ENCODE data around the gene CTDNEP1.
A peak's percentile ranks its signal among the peaks of the same experiment; 100 is the strongest.

The CTDNEP1 gene

DNA sequence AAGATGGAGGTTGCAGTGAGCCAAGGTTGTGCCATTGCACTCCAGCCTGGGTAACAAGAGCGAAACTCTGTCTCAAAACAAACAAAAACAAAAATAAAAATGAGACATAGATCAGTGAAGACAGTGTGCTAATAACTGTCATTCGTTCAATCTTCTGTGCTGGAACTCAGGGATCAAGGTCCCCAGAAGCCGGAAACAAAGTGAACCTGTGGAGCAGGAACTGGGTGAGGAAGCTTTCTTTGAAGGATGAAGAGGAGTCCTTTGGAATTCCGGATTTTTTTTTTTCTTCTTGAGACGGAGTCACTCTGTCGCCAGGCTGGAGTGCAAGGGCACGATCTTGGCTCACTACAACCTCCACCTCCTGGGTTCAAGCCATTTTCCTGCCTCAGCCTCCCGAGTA lies 27.9 kb upstream of the CTDNEP1 start:
- DNase-seq, result no peak

DNA sequence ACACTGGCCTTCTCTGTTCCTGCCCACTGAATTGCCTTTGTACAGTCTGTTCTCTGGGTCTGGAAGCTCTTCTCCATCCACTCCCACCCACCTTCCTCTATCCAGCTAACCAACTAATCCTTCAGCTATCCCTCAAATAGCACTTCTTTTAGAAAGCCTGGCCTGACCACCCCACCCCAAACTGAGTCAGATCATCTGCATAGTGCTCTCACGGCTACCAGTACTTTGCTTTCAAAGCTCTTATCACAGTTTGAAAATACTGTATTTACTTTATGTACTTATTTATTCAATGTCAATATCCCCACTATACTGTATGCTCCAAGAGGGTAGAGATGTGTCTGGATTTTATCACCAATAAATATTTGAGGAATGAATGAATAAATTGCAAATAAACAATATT lies 15.2 kb upstream of the CTDNEP1 start:
- no peak for DNase-seq

DNA sequence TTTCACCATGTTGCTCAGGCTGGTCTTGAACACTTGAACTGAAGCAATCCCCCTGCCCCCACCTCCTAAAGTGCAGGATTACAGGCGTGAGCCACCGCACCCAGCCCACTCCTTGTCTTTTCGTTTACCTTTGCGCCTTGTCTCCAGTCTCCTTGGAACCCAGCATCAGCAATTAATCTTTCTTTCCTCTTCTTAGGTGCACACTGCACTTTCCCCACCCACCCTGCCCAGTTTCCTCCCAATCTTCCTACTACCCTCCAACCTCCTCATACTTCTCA lies 12.2 kb upstream of the CTDNEP1 start:
- no peak for DNase-seq

DNA sequence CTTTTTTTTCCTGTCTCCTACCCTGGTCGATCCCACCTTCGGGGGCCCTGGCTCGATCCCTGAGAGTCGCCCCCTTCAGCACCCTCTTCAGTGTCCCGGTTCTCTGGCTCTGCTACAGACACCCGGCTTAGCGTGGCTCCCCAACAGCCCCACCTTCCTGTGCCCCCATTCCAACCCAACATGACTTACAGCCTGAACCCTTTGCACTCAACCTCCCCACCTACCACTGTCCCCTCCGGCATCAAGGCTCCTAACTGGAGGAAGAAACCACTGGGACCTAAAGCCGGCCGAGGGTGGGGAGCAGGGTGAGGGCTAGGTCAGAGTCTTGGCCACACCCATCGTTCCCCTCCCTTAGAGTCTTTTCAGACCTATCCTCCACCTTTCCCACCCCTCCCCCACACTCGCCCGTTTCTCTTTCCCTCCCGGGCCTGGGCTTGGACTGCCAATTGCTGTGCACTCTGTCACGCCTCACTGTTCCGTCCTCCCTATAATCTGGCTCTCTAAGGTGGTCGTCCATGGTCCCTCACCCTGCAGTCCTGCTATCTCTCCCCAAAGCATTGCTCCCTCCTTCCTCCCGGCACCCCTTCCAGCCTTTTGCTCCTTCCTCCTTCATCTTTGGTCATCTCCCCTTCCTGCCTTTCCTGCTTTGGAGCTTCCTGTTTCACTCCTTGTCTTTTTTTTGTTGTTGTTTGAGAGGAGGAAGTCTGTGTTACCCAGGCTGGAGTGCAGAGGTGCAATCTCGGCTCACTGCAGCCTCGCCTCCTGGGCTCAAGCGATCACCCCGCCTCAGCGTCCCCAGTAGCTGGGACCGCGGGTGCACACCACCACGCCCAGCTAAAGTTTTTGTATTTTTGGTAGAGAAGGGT lies 11.6 kb upstream of the CTDNEP1 start:
- no peak for DNase-seq

DNA sequence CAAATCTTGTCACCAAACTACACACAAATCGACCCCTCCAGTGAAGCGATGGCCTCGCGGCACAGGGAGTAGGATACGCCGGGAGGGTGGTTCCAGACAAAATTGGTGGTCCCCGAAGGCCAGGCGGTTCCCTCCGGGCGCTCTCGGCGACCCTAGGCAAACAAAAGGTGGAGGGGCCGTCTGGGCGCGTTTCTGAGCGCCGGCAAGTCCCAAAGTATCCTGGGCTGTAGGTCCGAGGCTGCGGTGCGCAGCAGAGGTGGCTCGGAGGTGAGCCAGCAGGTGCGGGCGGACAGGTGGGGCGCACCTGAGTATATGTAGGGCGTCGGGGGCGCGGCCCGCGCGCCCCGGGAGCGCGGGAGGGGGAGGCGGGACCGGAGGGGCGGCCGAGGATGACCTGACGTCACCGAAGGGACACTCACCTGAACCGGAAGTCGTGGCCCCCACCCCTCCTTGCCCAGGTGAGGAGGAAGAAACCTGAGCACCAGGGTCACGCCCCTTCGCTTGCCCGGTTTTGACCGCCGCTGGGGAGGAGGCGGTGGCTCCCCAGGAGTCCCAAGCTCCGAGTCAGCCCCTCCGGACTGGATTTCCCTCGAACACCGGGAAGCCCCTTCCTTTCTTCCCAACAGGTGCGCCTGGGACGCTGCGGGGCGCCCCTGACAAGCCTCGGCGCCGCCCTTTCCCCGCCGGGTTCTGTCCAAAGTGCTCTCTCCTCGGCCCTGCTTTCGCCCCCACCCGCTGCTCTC lies 10.8 kb upstream of the CTDNEP1 start, which contains the start of gene CLDN7:
TSS of gene CLDN7 (minus strand) at position 287 of the 743 bp plus-strand sequence. CDS start 435 bp downstream, outside the sequence.
- no peak for DNase-seq

DNA sequence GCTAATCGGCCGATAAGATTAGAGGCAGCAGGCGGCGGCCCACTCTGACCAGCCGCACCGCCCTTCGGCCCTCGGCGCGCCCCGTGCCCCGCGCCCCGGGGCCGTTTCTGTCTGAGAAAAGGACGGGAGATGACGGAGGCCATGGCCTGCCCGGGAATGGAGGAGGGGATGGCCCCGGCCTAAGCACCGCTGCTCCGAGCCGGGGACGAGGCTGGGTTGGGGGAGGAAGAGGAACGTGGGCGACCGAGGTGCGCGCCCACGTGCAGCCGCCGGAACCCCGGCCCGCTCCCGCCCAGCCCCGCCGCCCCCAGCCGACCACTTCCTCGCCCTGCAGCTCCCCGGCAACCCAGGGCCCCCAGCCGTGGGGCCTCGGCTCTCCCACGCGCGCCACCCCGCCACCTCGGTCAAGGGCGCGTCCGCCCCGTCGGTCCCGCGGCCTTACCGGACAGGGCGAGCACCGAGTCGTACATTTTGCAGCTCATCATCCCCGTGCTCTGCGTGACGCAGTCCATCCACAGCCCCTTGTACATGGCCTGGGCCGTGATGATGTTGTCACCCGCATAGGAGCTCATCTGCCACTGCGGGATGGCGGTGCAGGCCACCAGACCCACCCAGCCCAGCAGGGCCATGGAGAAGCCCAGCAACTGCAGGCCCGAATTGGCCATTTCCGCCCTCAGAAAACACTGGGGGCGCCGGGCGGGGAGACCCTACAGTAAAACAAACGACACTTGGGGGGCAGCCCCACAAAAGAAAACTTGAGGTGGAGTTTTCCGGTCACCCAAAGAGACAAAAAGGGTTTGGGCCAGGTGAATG lies 10.1 kb upstream of the CTDNEP1 start:
- DNase-seq, result no peak

DNA sequence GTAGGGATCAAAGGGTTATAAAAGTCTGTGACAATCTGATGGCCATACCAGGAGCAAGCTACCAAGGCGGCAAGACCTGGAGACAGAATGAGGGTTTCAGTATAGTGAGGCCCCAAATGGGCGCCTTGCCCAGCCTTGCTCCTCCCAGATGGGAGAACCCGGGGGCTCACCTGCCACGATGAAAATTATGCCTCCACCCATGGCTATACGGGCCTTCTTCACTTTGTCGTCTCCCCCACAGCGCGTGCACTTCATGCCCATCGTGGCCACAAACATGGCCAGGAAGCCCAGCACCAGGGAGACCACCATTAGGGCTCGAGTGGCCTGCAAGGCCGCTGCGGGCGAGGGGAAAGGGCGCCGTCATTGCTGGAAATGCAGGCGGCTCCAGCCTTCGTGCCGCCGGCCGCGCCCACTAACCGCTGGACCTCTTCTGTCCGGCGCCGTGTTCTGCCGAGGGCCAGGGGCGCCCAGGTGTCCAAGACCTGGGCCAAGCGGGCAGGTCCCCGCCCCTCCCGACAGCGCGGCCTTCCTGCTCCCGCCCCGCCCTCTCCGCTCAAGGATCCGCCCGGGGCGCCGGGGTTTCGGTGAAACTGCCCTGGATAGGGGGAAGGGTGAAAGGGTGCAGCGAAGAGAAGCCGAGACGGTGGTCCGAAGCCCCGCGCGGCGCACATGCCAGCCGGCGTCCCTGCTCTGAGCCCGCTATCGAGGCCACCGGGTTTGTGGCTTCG lies 9.3 kb upstream of the CTDNEP1 start:
- no peak for DNase-seq

DNA sequence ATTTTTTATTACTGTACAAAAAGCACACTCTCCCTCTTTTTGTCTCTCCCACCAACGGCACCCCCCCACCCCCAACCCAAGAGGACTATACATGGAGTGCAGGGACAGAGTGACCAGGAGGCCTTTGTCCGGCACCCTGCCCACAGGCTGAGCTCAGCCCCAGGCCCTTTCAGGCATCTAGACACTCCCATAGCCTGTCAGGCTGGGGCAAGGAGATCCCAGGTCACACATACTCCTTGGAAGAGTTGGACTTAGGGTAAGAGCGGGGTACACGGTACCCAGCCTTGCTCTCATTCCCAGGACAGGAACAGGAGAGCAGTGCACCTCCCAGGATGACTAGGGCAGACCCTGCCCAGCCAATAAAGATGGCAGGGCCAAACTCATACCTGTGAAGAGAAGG lies 8.6 kb upstream of the CTDNEP1 start:
- DNase-seq, result no peak

DNA sequence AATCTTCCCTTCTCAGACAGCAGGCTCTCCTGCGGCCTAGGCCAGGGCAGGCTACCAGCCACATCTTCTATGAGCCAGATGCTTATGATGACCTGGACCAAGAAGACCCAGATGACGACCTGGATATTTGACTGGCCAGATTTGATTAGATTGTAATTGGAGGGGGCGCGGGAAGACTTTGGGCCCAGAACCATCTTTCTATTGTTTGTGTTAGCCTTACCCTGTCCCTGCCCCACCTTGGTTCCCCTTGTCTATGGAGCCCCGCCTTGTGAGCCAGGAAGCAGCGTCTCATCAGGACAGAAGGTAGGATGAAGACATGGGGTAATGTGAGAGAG lies 8.0 kb upstream of the CTDNEP1 start:
- DNase-seq, result no peak

DNA sequence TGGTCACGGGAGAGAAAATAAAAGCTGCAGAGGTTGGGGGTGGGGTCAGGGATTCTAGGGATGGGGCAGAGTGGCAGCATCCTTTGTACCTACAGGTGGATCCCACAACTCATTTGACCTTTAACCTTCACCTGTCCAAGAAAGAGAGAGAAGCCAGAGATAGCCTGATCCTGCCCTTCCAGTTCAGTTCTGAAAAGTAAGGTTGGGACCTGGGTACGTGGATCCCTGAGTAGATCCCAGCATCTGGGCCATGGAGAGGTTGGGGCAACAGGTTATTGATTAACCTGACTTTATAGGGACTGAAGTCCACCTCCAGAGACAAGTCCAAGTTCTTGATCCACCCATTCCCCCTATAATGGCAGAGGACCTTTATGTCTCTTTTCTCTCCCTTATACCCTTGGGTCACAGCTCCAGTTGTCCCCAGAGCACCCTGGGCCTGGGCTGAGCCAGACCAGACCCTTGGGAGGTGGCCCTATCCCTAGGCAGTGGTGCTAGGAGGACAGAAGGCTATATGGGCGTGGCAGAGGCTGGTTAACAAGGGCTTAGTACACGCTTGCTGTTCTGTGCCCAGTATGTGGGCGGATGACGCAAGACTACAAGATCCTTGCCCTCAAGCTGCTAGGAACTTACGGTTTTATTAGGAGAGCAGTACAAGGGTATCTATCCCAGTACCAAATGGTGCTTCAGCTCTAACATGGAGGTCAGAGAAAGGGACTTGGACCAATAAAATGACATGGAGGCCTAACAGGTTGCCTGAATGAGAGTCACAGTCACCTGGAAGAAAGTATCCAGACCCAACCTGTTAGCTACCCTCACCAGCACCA lies 7.4 kb upstream of the CTDNEP1 start:
- DNase-seq, result no peak

DNA sequence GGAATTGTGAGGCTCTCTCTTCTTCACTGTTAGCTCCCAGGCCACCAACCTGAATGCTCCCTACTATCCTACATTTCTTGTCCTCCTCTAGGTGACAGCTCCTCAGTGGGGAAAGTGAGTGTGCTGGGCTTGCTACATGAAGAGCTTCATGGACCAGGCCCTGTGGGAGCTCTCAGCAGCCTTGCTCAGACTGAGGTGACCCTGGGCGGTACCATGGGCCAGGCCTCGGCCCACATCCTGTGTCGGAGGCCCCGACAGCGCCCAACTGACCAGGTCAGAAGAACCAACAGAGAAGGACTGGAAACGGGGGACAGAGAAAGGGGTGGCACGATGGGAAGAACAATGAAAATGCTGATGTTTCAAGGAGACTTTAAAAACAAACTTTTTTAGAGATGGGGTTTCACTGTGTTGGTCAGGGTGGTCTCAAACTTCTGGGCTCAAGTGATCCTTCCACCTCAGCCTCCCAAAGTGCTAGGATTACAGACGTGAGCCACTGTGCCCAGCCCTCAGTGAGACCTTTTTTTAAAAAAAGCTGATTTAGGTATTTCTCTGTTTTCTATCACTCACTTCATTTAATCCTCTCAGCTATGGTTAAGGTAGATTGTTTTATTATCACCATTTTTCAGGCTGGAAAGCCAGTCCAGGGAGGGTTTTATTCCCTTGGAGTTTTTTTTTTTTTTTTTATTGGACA lies 5.4 kb upstream of the CTDNEP1 start:
- DNase-seq, result no peak

DNA sequence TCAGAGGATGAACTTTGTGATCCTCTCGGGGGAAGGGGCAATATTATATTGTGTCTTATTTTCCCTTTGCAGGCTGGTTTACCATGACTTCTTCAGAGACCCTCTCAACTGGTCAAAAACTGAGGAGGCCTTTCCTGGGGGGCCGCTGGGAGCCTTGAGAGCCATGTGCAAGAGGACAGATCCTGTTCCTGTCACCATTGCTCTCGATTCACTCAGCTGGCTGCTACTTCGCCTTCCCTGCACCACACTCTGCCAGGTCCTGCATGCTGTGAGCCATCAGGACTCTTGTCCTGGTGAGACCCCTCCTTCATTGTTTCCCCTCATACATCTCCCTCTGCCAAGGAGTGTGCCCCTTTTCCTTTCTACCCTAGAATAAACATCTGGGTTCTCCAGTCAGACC lies 3.0 kb upstream of the CTDNEP1 start:
- DNase-seq, result no peak

DNA sequence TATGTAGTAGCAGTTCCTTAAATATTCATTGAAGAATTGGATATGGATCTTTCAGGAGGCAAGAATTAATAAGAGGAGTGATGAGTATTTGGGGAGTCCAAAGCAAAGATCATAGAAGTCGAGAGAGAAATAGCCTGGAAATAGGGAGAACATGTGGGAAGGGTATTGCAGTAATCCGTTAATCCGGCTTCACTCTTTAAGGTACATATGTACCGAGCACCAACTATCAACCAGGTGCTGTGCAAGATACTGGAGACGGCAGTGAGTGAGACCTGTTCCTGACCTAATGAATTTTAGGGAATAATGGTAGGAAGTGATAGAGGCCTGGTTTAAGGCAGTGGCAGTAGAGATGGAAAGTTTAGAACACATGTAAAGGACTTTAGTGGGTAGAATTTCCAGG lies 1.5 kb upstream of the CTDNEP1 start:
- DNase-seq, result no peak

DNA sequence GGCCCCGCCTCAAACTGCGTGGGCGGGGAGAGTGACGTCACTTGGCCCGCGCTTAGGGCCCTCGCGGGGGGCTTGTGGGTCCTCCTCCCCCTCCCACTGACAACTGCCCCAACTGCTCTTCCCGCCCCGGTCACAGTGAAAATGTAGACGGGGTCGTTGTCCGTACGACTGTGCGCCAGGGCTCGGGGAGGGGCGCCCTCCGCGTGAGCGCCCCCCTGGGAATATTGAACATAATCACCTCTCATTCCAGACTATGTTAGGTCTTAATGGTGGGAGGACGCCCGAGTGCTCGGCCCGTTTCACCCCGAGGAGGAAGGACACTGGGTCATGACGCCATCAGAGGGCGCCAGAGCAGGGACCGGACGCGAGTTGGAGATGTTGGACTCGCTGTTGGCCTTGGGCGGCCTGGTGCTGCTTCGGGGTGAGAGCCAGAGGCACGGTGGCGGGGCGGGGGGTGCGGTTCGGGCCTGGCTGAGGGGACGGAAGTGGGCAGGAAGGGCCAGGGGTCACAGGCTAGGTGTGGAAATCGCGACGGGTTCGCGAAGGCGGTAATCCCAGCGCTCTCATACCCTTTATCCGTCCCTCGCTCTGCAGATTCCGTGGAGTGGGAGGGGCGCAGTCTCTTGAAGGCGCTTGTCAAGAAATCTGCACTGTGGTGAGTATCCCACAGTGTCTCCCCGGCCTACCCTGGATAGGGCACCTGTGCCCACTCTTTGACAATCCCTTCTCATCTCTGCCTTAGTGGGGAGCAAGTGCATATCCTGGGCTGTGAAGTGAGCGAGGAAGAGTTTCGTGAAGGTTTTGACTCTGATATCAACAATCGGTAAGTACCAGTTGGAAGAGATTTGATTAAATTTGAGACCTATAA lies 876 bp upstream of the CTDNEP1 start, which contains the start of gene ELP5:
TSS of gene ELP5 (plus strand) at position 40 of the 868 bp plus-strand sequence. CDS start at position 376, 336 bp downstream.
- peak; percentile 74 for DNase-seq

DNA sequence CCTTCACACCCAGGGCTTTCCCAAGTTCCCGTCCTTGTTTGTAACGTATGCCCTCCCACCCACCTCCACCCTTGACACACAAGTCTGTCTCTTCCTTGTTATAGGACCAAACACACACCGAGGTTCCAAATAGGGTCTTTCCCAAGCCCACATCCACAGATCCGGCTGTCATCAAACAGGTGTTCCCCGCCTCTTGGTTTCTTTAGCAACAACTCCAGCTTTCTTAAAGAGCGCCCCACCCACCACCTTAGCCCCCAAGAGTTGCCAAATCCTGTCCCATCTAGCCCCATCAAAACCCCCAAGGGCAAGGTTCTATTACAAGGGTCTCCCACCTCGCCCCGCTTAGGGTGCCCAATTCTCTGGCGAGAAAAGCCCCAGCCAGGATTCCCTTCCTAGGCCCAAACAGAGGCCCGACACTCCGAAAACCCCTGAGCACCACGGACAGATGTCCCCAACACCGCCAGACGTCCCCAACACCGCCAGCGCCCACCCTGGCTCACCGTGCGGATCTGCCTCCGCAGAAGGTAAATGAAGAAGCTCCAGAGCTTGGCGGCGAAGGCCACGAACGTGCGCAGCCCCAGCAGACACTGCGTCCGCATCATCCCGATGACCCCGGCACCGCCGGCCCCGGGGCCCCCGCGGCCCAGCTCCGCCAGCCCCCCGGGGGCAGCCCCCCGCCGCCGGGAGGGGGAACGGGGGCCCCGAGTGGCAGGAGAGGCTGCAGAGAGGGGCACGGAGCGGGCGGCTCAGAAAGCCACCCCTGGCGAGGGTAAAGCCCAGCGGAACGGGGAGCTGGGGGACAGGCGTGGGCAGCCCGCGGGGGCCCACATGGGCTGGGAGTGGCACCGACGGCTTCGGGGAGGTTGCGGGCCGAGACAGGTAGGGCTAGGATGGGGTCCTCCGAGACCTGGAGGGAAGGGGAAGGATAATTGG lies 573 bp downstream of the CTDNEP1 start:
- no peak for DNase-seq

DNA sequence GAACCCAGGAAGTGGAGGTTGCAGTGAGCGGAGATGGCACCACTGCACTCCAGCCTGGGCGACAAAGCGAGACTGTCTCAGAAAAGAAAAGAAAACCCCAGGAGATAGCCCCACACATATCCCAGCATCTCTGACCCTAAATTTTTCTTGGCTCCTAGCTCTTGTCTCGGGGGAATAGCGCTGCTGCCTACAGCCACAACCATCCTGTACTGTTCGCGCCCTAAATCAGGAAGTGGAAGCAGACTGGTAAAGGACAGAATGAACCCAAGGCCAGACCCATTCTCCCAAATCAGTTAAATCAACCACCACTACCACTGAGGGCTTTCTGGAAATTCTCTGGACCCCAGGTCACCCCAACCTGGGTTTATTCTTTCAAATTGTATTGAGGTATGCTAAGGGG lies 1.7 kb downstream of the CTDNEP1 start:
- DNase-seq, result no peak

DNA sequence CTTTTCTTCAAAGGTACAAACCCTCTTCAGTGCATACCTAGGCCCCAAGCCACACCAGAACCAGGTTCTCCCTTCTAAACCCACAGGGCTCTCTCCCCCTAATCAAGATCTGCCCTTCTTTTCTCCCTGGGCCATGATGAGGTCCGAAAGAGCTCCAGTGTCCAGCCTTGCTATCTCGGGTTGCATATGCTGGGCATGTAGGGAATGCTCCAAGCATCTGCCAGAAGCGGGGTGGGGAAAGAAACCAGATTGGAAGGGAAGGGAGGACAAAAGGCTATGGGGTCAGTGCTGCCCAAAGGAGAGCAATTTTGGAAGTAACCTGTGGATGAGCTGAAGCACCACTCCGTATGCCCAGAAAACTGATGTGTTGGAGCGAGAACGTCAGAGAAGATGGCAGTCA lies 2.3 kb downstream of the CTDNEP1 start:
- DNase-seq, result no peak

DNA sequence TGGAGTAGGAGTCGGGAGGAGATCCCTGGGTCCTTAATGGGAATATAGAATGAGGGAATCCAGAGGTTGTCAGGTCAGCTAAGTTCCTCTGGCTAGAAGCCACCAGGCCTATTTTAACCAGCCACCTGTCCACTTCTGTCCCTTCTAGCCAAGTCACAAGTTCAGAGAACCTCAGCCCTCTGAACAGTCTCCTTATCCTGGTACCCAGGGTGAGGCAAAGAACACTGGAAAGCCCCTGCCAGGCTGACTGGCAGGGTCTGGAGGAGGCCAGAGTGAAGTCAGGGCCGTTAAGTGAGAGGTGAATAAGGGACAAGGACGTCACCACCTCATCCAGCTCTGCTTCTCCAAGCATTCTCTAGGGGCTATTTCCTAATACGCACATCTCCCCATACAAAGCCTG lies 2.7 kb downstream of the CTDNEP1 start:
- DNase-seq, result no peak

DNA sequence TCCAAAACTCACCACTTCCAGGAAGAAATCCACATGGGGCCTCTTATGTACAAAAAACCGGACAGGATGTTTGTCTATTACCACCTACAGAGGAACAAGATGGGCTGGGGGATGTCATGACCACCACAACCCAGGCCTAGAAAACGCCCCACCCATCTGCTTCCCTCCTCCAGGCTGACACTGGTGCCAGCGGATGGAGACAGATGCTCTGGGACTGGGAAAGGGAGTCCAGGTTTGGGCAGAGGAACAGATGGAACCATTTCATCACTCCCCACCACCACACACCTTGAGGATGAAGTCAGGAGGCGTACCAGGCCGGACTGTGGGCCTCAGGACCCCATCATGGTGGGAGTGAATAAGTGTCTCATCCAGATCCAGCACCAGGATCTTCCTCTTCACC lies 4.8 kb downstream of the CTDNEP1 start:
- DNase-seq, result no peak
